Endodermal cell (in vitro differentiated cells): ENCODE data around the gene PARP3. TPM values are rescaled to one million over a fixed set of nuclear protein-coding genes. Genes with fewer than 3 reads are reported as not detected.
"Not testable (repeated sequence)": the region's sequence is repeated elsewhere in the genome, so short reads cannot be mapped to it uniquely, and the experiment has no call there.

Experiments
- DNase-seq: peaks from one replicate; pipeline ENCODE4 v3.0.0-alpha.2; 2017
- H3K27ac ChIP-seq: 2 replicates; pipeline ENCODE4 v1.5.1; 2013; ENCODE audit warnings: mild to moderate bottlenecking, low read depth, low read length, moderate library complexity
- H3K27me3 ChIP-seq: 2 replicates; pipeline ENCODE4 v1.6.1; 2013; ENCODE audit warnings: mild to moderate bottlenecking, low read length, moderate library complexity; ENCODE audit not compliant: insufficient read depth, control insufficient read depth, poor library complexity, severe bottlenecking
- H3K36me3 ChIP-seq: 2 replicates; pipeline ENCODE4 v1.7.0; 2013; ENCODE audit warnings: mild to moderate bottlenecking, low read length, moderate library complexity; ENCODE audit not compliant: control insufficient read depth, insufficient read depth
- H3K4me1 ChIP-seq: one replicate; pipeline ENCODE4 v1.7.0; 2013; ENCODE audit warnings: low read length; ENCODE audit not compliant: control insufficient read depth, insufficient read depth
- H3K4me3 ChIP-seq: 2 replicates; pipeline ENCODE4 v1.5.1; 2013; ENCODE audit warnings: mild to moderate bottlenecking, low read length, moderate library complexity
- H3K9ac ChIP-seq: 2 replicates; pipeline ENCODE4 v1.6.1; 2013; ENCODE audit warnings: mild to moderate bottlenecking, low read length, moderate library complexity; ENCODE audit not compliant: poor library complexity, severe bottlenecking; ENCODE audit errors: extremely low read depth
- H3K9me3 ChIP-seq: 2 replicates; pipeline ENCODE4 v1.6.1; 2013; ENCODE audit warnings: mild to moderate bottlenecking, low read length, moderate library complexity; ENCODE audit not compliant: control insufficient read depth
- H3K27ac Mint-ChIP-seq: 2 replicates; pipeline ENCODE4 v1.8.0; 2020; ENCODE audit warnings: mixed read lengths
- H3K27me3 Mint-ChIP-seq: 2 replicates; pipeline ENCODE4 v1.8.0; 2021; ENCODE audit warnings: mild to moderate bottlenecking, mixed read lengths; ENCODE audit not compliant: insufficient read depth
- H3K36me3 Mint-ChIP-seq: 2 replicates; pipeline ENCODE4 v1.8.0; 2020; ENCODE audit warnings: low read depth, mixed read lengths
- H3K4me1 Mint-ChIP-seq: 2 replicates; pipeline ENCODE4 v1.8.0; 2020; ENCODE audit warnings: mixed read lengths
- H3K4me3 Mint-ChIP-seq: 2 replicates; pipeline ENCODE4 v1.8.0; 2020; ENCODE audit warnings: mild to moderate bottlenecking, moderate library complexity, mixed read lengths
- H3K9me3 Mint-ChIP-seq: 2 replicates; pipeline ENCODE4 v1.8.0; 2020; ENCODE audit warnings: mild to moderate bottlenecking, mixed read lengths
- WGBS, 2 experiments: methylation state at CpG; one replicate each; pipeline versions ENCODE4 v1.1.5 to v1.1.7; 2013; ENCODE audit warnings: missing lambda C conversion rate in 2 of 2, mixed read lengths in 1 of 2; ENCODE audit not compliant: insufficient coverage in 1 of 2, insufficient read length in 1 of 2; 5-methylcytosine and 5-hydroxymethylcytosine counted together
- total RNA-seq, 2 donors: library from RNA; stranded (reverse); fragmentation: NEBNext Ultra II Directional in 1 of 2; extraction: Animal tissue kit (Norgen Biotek cat#: 25700) in 1 of 2; gene quantifications; 2 replicates in 1 of 2; 3 replicates in 1 of 2; pipeline ENCODE4 v1.2.1, GENCODE V29; 2021
- TF ChIP-seq, protein P1 (sequence below): fragments of 200-600 bp; sonication (generic); conservative IDR thresholded peaks from 2 replicates; pipeline ENCODE4 v1.5.0; 2021; ENCODE audit warnings: antibody characterized with exemption, mild to moderate bottlenecking

Gene PARP3
- total RNA-seq, 2 donors from 2014 or later: 4.5 to 5.7 TPM

DNA sequence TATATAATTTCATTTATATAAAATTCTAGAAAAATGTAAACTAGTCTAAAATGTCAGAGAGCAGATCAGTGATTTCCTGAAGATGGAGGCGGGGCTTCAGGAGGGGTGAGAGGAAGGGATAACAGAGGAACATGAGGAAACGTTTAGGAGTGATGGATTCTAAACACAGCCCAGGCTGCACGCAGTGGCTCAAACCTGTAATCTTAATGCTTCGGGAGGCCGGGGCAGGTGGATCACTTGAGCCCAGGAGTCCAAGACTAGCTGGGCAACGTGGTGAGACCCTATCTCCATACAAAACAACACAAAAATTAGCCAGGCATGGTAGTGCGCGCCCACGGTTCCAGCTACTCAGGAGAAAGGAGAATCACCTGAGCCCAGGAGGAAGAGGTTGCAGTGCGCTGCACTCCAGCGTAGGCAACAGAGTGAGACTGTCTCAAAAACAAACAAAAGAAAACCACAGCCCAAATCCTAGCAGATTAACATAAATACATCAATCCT lies 21.0 kb upstream of the PARP3 start:
- DNase-seq: no peak
- H3K27ac Mint-ChIP-seq: no peak overlapping the region
- no peak overlapping the region for H3K4me3 Mint-ChIP-seq
- TF ChIP-seq, protein P1, sequence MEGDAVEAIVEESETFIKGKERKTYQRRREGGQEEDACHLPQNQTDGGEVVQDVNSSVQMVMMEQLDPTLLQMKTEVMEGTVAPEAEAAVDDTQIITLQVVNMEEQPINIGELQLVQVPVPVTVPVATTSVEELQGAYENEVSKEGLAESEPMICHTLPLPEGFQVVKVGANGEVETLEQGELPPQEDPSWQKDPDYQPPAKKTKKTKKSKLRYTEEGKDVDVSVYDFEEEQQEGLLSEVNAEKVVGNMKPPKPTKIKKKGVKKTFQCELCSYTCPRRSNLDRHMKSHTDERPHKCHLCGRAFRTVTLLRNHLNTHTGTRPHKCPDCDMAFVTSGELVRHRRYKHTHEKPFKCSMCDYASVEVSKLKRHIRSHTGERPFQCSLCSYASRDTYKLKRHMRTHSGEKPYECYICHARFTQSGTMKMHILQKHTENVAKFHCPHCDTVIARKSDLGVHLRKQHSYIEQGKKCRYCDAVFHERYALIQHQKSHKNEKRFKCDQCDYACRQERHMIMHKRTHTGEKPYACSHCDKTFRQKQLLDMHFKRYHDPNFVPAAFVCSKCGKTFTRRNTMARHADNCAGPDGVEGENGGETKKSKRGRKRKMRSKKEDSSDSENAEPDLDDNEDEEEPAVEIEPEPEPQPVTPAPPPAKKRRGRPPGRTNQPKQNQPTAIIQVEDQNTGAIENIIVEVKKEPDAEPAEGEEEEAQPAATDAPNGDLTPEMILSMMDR: no peak
- peaks cover 7% of the 10 kb centered on the region for H3K4me1 Mint-ChIP-seq
- Histone ChIP-seq H3K4me1 (no peaks in the 10 kb centered on the region), H3K4me3 (no peak overlapping the region), H3K9ac (no peak overlapping the region), H3K36me3 (no peaks in the 10 kb centered on the region), H3K9me3 (no peaks in the 10 kb centered on the region), H3K27ac (no peak overlapping the region), H3K27me3 (no peaks in the 10 kb centered on the region)
- WGBS, 2 experiments: 89 to 92% methylated on average over 4 to 11 of the region's 11 CpGs
- H3K9me3 Mint-ChIP-seq: no peaks in the 10 kb centered on the region
- H3K36me3 Mint-ChIP-seq: no peaks in the 10 kb centered on the region
- no peaks in the 10 kb centered on the region for H3K27me3 Mint-ChIP-seq

DNA sequence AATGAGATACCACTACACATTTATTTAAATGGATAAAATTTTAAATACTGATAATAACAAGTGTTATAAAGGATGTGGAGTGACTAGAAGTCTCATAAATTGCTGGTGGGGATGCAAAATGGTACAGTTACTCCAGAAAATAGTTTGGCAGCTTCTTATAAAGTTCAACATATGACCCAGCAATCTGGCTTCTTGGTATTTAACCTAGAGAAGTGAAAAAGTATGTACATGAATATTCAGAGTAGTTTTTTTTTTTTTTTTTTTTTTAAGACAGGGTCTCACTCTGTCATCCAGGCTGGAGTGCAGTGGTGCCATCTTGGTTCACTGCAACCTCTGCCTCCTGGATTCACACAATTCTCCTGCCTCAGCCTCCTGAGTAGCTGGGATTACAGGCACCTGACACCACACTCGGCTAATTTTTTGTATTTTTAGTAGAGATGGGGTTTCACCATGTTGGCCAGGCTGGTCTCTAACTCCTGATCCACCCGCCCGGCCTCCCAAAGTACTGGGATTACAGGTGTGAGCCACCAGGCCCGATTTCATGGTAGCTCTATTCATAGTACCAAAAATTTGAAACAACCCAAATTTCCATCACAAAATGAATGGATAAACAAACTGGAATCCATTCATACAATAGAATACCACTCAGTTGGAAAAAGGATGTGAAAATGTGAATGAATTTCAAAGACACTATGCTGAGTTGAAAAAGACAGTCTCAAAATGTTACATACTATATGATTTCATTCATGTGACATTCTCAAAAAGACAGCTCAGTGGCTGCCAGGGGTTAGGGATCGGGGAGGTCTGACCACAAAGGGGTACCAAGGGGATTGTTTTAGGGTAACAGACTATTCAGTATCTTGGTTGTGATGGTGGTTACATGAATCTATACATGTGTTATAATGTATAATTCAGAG lies 14.8 kb upstream of the PARP3 start:
- Mint-ChIP-seq H3K27ac (no peak overlapping the region), H3K4me3 (no peak overlapping the region), H3K36me3 (peaks cover 16% of the 10 kb centered on the region), H3K9me3 (no peaks in the 10 kb centered on the region), H3K27me3 (no peaks in the 10 kb centered on the region), H3K4me1 (no peaks in the 10 kb centered on the region)
- WGBS, 2 experiments: 83 to 92% methylated on average over 1 to 5 of the region's 5 CpGs
- no peaks in the 10 kb centered on the region for H3K9me3 ChIP-seq
- no peak for DNase-seq
- no peak overlapping the region for H3K9ac ChIP-seq
- no peaks in the 10 kb centered on the region for H3K27me3 ChIP-seq
- TF ChIP-seq, protein P1: no peak
- no peak overlapping the region for H3K4me3 ChIP-seq
- H3K4me1 ChIP-seq: no peaks in the 10 kb centered on the region
- H3K36me3 ChIP-seq: peaks cover 20% of the 10 kb centered on the region
- no peak overlapping the region for H3K27ac ChIP-seq

DNA sequence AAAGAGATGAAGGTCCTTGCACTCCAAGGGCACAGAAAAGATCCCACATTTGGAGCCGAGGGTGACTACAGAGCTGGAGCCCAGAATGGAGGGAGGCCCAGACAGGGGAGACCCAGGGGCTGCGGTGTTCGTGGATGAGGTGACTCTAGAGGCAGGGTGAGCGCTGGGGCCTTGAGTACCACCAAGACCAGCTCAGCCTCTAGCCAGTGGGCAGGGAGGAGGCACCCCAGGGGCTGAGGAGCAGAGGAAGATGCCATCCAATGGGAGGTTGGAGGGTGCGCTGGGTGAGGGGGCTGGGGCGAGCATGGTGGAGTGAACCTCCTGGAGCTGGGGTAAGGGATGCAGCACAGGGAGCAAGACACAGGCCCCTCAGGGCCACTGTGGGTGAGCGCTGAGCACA lies 13.7 kb upstream of the PARP3 start:
- WGBS, 2 experiments: 92 to 94% methylated on average over 6 to 7 of the region's 7 CpGs

DNA sequence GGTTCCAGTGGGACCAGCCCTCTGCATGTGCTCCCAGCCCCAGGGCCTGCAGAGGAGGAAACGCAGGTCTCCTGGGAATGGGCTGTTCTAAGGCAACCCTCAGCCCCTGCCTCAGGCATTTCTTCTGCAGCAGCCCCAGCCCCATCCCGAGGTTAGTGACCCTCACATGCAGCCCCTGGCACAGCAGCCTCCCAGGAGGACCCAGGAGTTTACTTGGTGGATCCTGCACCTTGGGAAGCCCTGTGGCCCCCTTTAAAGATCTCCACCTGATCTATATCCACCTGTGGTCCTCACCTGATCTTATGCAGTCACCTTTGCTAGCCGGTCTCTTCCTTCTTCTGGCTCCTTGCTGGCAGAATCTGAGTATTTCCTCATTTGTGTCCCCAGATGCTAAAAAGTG lies 13.2 kb upstream of the PARP3 start:
- DNase-seq, H3K27me3 Mint-ChIP-seq, H3K9ac ChIP-seq, H3K9me3 ChIP-seq, H3K27ac ChIP-seq, H3K27ac Mint-ChIP-seq, H3K4me3 Mint-ChIP-seq, H3K4me1 Mint-ChIP-seq, H3K4me3 ChIP-seq, H3K27me3 ChIP-seq, H3K9me3 Mint-ChIP-seq, H3K4me1 ChIP-seq: not testable (repeated sequence)
- H3K36me3 ChIP-seq: peaks cover 35% of the 10 kb centered on the region
- 93 to 100% methylated on average over 2 to 3 of the region's 3 CpGs for WGBS, 2 experiments
- peaks cover 30% of the 10 kb centered on the region for H3K36me3 Mint-ChIP-seq

More for the DNA sequence above, 13.7 kb upstream of the PARP3 start:
- Mint-ChIP-seq H3K4me3 (no peak overlapping the region), H3K4me1 (no peaks in the 10 kb centered on the region), H3K9me3 (no peaks in the 10 kb centered on the region), H3K36me3 (peaks cover 25% of the 10 kb centered on the region), H3K27ac (no peak overlapping the region), H3K27me3 (no peaks in the 10 kb centered on the region)
- no peak for DNase-seq
- TF ChIP-seq, protein P1: no peak
- Histone ChIP-seq H3K27me3 (no peaks in the 10 kb centered on the region), H3K36me3 (peaks cover 30% of the 10 kb centered on the region), H3K9me3 (no peaks in the 10 kb centered on the region), H3K4me3 (no peak overlapping the region), H3K4me1 (no peaks in the 10 kb centered on the region), H3K27ac (no peak overlapping the region), H3K9ac (no peak overlapping the region)
